Measurements from ENCODE around the gene SMIM29.

DNA sequence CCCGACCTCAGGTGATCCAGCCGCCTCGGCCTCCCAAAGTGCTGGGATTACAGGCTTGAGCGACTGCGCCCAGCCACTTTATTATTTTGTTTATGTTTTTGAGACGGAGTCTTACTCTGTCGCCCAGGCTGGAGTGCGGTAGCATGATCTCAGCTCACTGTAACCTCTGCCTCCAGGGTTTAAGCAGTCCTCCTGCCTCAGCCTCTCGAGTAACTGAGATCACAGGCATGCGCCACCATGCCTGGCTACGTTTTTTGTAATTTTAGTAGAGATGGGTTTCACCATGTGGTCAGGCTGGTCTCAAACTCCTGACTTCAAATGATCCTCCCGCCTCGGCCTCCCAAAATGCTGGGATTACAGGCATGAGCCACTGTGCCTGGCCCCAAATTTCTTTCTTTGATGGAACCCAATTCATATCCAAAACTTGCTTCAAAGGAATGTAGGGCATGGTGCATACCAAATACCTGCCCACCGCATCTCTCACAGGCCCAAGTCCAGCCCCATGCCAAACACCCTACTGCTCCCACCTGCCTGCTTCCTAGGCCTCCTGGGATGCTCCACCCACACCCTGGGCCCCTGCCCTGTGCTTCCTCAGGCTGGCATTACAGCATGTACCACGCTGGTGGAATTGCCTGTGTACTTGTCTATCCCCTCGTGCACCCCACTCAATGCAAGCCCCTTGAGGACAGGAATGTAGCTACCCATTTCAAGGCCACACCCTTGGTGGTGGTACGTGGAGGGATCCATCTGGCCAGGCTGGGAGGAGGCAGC lies 17.1 kb downstream of the SMIM29 start:
- TF ChIP-seq, protein P1, sequence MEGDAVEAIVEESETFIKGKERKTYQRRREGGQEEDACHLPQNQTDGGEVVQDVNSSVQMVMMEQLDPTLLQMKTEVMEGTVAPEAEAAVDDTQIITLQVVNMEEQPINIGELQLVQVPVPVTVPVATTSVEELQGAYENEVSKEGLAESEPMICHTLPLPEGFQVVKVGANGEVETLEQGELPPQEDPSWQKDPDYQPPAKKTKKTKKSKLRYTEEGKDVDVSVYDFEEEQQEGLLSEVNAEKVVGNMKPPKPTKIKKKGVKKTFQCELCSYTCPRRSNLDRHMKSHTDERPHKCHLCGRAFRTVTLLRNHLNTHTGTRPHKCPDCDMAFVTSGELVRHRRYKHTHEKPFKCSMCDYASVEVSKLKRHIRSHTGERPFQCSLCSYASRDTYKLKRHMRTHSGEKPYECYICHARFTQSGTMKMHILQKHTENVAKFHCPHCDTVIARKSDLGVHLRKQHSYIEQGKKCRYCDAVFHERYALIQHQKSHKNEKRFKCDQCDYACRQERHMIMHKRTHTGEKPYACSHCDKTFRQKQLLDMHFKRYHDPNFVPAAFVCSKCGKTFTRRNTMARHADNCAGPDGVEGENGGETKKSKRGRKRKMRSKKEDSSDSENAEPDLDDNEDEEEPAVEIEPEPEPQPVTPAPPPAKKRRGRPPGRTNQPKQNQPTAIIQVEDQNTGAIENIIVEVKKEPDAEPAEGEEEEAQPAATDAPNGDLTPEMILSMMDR (IDR thresholded peaks at IDR 0.05; ENCODE audit: poor library complexity): no peak
- no peak for TF ChIP-seq EZH2phosphoT487 (IDR thresholded peaks at IDR 0.05; ENCODE audit: low read depth, severe bottlenecking, unreplicated experiment)
- TF ChIP-seq EZH2 (IDR thresholded peaks at IDR 0.05; ENCODE audit: borderline replicate concordance): no peak
